Keratinocyte (primary cell): ENCODE data around the gene VCX2. TPM values are rescaled to one million over a fixed set of nuclear protein-coding genes. Genes with fewer than 3 reads are reported as not detected.

Experiments used
- DNase-seq: peaks from one replicate; pipeline ENCODE4 v3.0.0-alpha.2; 2011; ENCODE audit warnings: low read depth, missing footprints, low spot score
- FAIRE-seq: peaks from 2 replicates; lab custom pipeline; 2011; peaks lifted over from hg19 to GRCh38; lab: Jason Lieb, UNC
- H2AFZ ChIP-seq: 2 replicates; pipeline ENCODE4 v1.6.0; 2012; ENCODE audit warnings: low read length, control low read depth, inconsistent platforms; ENCODE audit not compliant: control insufficient read depth
- H3K27ac ChIP-seq: 2 replicates; pipeline ENCODE4 v1.5.1; 2011; ENCODE audit warnings: low read length; ENCODE audit not compliant: control insufficient read depth, insufficient read depth
- H3K27me3 ChIP-seq: 3 replicates; pipeline ENCODE4 v1.6.0; 2011; ENCODE audit warnings: low read length; ENCODE audit not compliant: control insufficient read depth, insufficient read depth; ENCODE audit errors: extremely low read depth
- H3K36me3 ChIP-seq, 2 experiments: 2 replicates in 1 of 2; 3 replicates in 1 of 2; pipeline ENCODE4 v1.5.1; 2011; ENCODE audit warnings: low read length in 2 of 2, mild to moderate bottlenecking in 1 of 2; ENCODE audit not compliant: control insufficient read depth in 2 of 2, insufficient read depth in 2 of 2; ENCODE audit errors: extremely low read depth in 1 of 2
- H3K4me1 ChIP-seq: 3 replicates; pipeline ENCODE4 v1.5.1; 2011; ENCODE audit warnings: low read length; ENCODE audit not compliant: control insufficient read depth, insufficient read depth; ENCODE audit errors: extremely low read depth
- H3K4me2 ChIP-seq: 3 replicates; pipeline ENCODE4 v1.6.0; 2011; ENCODE audit warnings: low read depth, low read length; ENCODE audit not compliant: control insufficient read depth, insufficient read depth; ENCODE audit errors: extremely low read depth
- H3K4me3 ChIP-seq, 3 experiments: fragments of 200-600 bp in 1 of 3; sonication (generic) in 1 of 3; 2 replicates in 2 of 3; 3 replicates in 1 of 3; pipeline ENCODE4 v1.5.1; 2011 to 2016; ENCODE audit warnings: low read length in 3 of 3, mild to moderate bottlenecking in 3 of 3, control low read depth in 2 of 3, inconsistent platforms in 1 of 3, low read depth in 1 of 3, mixed read lengths in 1 of 3, mixed run types in 1 of 3, moderate library complexity in 1 of 3; ENCODE audit not compliant: control insufficient read depth in 2 of 3, insufficient read depth in 2 of 3; ENCODE audit errors: extremely low read depth in 1 of 3
- H3K79me2 ChIP-seq: 2 replicates; pipeline ENCODE4 v1.6.0; 2012; ENCODE audit warnings: low read length; ENCODE audit not compliant: control insufficient read depth, insufficient read depth
- H3K9ac ChIP-seq: 3 replicates; pipeline ENCODE4 v1.6.0; 2011; ENCODE audit warnings: low read length; ENCODE audit not compliant: control insufficient read depth, insufficient read depth; ENCODE audit errors: extremely low read depth
- H3K9me1 ChIP-seq: 3 replicates; pipeline ENCODE4 v1.6.0; 2011; ENCODE audit warnings: low read length; ENCODE audit not compliant: control insufficient read depth, insufficient read depth; ENCODE audit errors: extremely low read depth
- H3K9me3 ChIP-seq: 2 replicates; pipeline ENCODE4 v1.5.1; 2012; ENCODE audit warnings: low read depth, low read length; ENCODE audit not compliant: control insufficient read depth
- H4K20me1 ChIP-seq: 3 replicates; pipeline ENCODE4 v1.6.0; 2011; ENCODE audit warnings: low read length; ENCODE audit not compliant: control insufficient read depth, insufficient read depth; ENCODE audit errors: extremely low read depth
- CTCF ChIP-seq, 3 experiments: IDR thresholded peaks in 1 of 3; conservative IDR thresholded peaks in 1 of 3; optimal IDR thresholded peaks in 1 of 3; 2 replicates in 2 of 3; 3 replicates in 1 of 3; pipeline versions ENCODE3 to v1.5.1; 2011; ENCODE audit warnings: low read length in 3 of 3, mild to moderate bottlenecking in 3 of 3, moderate library complexity in 2 of 3, control low read depth in 1 of 3, inconsistent platforms in 1 of 3; ENCODE audit not compliant: insufficient read depth in 2 of 3; ENCODE audit errors: extremely low read depth in 1 of 3
- EZH2 ChIP-seq: IDR thresholded peaks from one replicate; pipeline ENCODE4 v1.6.1; 2012; ENCODE audit warnings: inconsistent platforms, mild to moderate bottlenecking, low read length, moderate library complexity
- dilution Hi-C: fragments of 300-500 bp; cut with MboI; formaldehyde crosslinking; loops from one replicate; pipeline ENCODE4 v1.7.0; 2020; ENCODE audit warnings: low sequenced_read_pairs; ENCODE audit not compliant: extremely low pct_ligation_motif_present
- polyA plus RNA-seq, 5 experiments: library from polyadenylated mRNA; depleted of rRNA in 3 of 5; stranded (reverse) in 3 of 5; stranded (forward) in 1 of 5; unstranded in 1 of 5; fragments of >200 nt; gene quantifications; 1 replicate in 1 of 5; 2 replicates in 3 of 5; 3 replicates in 1 of 5; pipeline versions ENCODE4 v1.2.1 to v1.2.3, GENCODE V29; 2011 to 2012; ENCODE audit warnings: missing spikeins in 2 of 5, low read depth in 1 of 5, low replicate concordance in 1 of 5

VCX2 gene
- polyA plus RNA-seq, 1 donor (not counting 4 experiments of a cell fraction or from before 2014, with no cell fraction given), result not detected

GRCh38 chrX:8190341-8190830 lies 19.3 kb upstream of the VCX2 start:
- H3K27ac ChIP-seq, result peak overlapping the region; percentile 24
- no peak overlapping the region for H2AFZ ChIP-seq
- H3K27me3 ChIP-seq, result no peaks in the 10 kb centered on the region
- peak overlapping the region; percentile 47 for H3K4me2 ChIP-seq
- no peak for DNase-seq
- H4K20me1 ChIP-seq, result no peaks in the 10 kb centered on the region
- TF ChIP-seq CTCF (optimal IDR thresholded peaks at IDR 0.05 in 1 of 3, IDR thresholded peaks at IDR 0.05 in 1 of 3, conservative IDR thresholded peaks at IDR 0.05 in 1 of 3; ENCODE audit: extremely low read depth in 1 of 3, insufficient read depth in 2 of 3, low read length in 3 of 3) (no peak), EZH2 (no peak)
- no peak overlapping the region for H3K4me3 ChIP-seq
- peak; percentile 39 for FAIRE-seq
- dilution Hi-C loops, result no loop called here
- peaks cover 10% of the 10 kb centered on the region for H3K4me1 ChIP-seq
- no peaks in the 10 kb centered on the region for H3K79me2 ChIP-seq
- H3K9ac ChIP-seq, result no peak overlapping the region
- no peaks in the 10 kb centered on the region for H3K9me1 ChIP-seq
- no peaks in the 10 kb centered on the region for H3K9me3 ChIP-seq
- H3K36me3 ChIP-seq, result no peaks in the 10 kb centered on the region

- H3K36me3 ChIP-seq, result no peaks in the 10 kb centered on the region
- no peaks in the 10 kb centered on the region for H4K20me1 ChIP-seq
- no peak overlapping the region for H3K9ac ChIP-seq
- H3K9me1 ChIP-seq, result no peaks in the 10 kb centered on the region
- H3K27ac ChIP-seq, result no peak overlapping the region
- no peak overlapping the region for H3K4me3 ChIP-seq
- TF ChIP-seq EZH2 (no peak), CTCF (optimal IDR thresholded peaks at IDR 0.05 in 1 of 3, IDR thresholded peaks at IDR 0.05 in 1 of 3, conservative IDR thresholded peaks at IDR 0.05 in 1 of 3; ENCODE audit: extremely low read depth in 1 of 3, insufficient read depth in 2 of 3, low read length in 3 of 3) (no peak)
- dilution Hi-C loops, result no loop called here
- peak overlapping the region; percentile 30 for H3K4me2 ChIP-seq
- FAIRE-seq (no peak), DNase-seq (no peak)
- no peaks in the 10 kb centered on the region for H3K79me2 ChIP-seq
- H3K4me1 ChIP-seq, result peaks cover 10% of the 10 kb centered on the region
- H2AFZ ChIP-seq, result no peak overlapping the region
- no peaks in the 10 kb centered on the region for H3K9me3 ChIP-seq
- H3K27me3 ChIP-seq, result no peaks in the 10 kb centered on the region
Measured at GRCh38 chrX:8189096-8189830, 18.2 kb upstream of the VCX2 start.
